ENCODE data around the gene TCF12.
"Not testable (repeated sequence)": the region's sequence is repeated elsewhere in the genome, so short reads cannot be mapped to it uniquely, and the experiment has no call there.

The TCF12 gene

GRCh38 chr15:57138349-57138788 is 219.9 kb downstream of the TCF12 start:
- peak; percentile 69 for DNase-seq (ENCODE audit: low spot score)

- DNase-seq (ENCODE audit: low spot score): no peak
Measured at GRCh38 chr15:57143511-57144078, 225.2 kb downstream of the TCF12 start.

DNA sequence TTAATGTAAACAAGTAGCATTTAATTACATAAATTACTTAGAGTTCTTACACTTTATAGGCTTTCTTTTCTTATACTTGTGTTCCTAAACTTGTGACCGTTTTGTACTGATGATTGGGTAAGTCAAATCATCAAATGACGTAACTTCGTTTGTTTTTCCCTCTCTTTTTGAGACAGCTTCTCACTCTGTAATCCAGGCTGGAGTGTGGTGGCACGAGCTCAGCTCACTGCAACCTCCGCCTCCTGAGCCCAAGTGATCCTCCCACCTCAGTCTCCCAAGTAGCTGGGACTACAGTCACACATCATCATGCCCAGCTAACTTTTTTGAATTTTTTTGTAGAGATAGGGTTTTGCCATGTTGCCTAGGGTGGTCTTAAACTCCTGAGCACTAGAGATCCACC is 226.0 kb downstream of the TCF12 start:
- DNase-seq (ENCODE audit: low spot score): no peak

DNA sequence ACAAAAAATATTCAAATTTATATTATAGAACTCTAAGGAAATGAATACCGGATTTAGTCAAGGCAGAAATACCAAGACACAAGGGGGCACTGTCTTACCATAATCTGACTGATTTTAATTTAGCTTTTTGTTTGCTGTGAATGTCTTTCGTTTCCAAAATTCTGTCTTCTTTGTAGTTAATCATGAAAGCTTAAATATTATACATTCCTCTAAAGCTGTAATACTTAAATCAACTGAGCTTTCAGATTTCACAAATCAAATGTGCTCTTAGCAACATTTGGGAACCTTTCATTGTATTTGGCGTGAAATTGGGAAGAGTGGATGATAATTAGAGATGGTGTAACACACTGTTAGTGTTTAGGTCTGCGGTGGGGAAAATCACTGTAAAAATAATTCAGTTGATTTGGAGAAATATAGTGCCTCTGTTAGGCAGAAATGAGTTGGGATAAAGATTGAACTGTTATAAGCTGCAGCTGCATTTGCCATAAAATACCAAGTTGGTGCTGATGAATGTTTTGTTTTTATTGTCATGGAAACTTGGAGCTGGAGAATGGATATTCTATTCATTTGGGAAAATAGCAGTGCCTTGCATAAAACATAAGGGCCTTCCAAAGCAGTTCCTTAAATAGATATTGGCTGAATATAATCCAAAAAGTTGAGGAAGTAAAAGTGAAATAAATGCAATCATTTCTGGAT is 228.2 kb downstream of the TCF12 start:
- peak; percentile 60 for DNase-seq (ENCODE audit: low spot score)

- DNase-seq (ENCODE audit: low spot score): no peak
Measured at GRCh38 chr15:57147621-57148020, 229.2 kb downstream of the TCF12 start.

DNA sequence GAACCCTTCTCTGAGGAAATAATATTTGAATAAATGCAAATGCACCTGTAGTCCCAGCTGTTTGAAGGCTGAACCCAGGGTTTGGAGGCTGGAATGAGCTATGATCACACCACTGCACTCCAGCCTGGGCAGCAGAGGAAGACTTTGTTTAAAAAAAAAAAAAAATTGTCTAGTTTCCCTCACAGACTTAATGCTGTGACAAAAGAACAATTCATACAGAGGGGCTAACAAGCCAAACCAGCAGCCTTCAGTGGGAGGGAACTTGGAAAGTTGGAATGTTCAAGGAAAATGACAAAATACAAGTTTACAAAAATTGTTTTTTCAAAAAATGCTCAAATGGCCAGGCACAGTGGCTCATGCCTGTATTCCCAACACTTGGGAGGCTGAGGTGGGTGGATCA is 229.8 kb downstream of the TCF12 start:
- DNase-seq (ENCODE audit: low spot score): no peak

DNA sequence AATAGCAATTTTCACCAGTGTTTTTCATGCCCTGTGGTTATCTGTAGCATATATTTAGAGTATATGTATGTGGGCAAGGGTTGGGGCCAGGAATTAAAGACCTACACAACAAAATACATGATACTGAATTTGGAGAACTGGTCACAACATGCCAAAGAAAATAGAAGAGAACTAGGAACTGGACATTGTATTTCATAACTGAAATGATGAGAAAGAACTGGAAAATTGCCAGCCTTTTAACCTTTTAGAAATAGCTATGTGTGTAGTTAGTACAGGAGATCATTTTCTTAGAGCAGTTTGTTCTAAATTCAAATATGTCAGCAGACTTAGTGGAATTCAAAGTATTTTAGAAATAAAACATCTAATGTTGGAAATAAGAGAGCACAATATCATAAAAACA is 230.8 kb downstream of the TCF12 start:
- DNase-seq (ENCODE audit: low spot score): peak; percentile 6

- DNase-seq (ENCODE audit: low spot score): no peak
Measured at GRCh38 chr15:57150066-57150865, 231.8 kb downstream of the TCF12 start.

DNA sequence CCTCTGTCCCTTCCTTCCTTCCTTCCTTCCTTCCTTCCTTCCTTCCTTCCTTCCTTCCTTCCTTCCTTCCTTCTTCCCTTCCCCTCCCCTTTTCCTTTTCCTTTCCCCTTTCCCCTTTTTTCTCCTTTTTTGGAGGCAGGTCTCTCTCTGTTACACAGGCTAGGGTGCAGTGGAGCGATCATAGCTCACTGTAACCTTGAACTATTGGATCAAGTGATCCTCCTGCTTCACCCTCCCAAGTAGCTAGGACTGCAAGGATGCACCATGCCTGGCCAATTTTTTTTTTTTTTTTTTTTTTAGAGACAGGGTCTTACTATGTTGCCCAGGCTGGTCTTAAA is 232.4 kb downstream of the TCF12 start:
- not testable (repeated sequence) for DNase-seq (ENCODE audit: low spot score)

- no peak for DNase-seq (ENCODE audit: low spot score)
Measured at GRCh38 chr15:57152133-57152532, 233.7 kb downstream of the TCF12 start.

DNA sequence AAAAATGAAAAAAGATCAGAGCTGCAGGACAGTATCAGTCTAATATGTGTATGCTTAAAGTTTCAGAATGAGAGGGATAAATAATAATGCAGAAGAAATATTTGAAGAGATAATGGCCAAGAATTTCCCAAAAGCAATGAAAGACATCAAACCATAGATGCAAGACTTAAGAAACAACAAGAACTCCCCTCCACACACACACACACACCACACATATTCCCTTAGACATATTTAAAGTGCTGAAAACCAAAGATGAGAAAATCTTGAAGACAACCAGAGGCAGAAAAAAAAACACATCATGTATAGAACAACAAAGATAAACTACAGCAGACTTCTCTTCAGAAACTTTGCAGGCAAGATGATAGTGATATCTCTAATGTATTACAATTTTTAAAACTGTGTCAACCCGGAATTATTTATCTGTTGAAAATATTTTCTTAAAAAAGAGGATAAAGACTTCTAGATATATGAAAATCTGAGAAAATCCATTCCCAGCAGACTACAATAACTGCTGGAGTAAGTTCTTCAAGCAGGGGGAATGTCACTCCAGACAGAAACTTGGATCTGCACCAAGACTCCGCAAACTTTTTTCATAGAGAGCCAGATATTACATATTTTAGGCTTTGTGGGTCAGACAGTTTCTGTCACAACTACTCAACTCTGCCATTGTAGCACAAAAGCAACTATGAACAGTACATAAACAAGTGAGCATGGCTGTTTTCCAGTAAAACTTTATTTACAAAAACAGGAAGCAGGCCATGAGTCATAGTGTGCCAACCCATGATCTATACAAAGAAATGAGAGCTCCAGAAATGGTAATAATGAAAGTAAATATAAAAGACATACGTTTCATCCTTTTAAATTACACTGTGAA is 234.5 kb downstream of the TCF12 start:
- DNase-seq (ENCODE audit: low spot score): no peak

GRCh38 chr15:57156210-57156884 is 237.9 kb downstream of the TCF12 start:
- DNase-seq (ENCODE audit: low spot score): peak; percentile 9

GRCh38 chr15:57158589-57158988 is 240.1 kb downstream of the TCF12 start:
- DNase-seq (ENCODE audit: low spot score): peak; percentile 35

GRCh38 chr15:57158997-57159668 is 240.7 kb downstream of the TCF12 start:
- DNase-seq (ENCODE audit: low spot score): no peak

GRCh38 chr15:57159767-57160166 is 241.3 kb downstream of the TCF12 start:
- DNase-seq (ENCODE audit: low spot score): no peak

- peak; percentile 27 for DNase-seq (ENCODE audit: low spot score)
Measured at GRCh38 chr15:57160823-57161560, 242.5 kb downstream of the TCF12 start.

DNA sequence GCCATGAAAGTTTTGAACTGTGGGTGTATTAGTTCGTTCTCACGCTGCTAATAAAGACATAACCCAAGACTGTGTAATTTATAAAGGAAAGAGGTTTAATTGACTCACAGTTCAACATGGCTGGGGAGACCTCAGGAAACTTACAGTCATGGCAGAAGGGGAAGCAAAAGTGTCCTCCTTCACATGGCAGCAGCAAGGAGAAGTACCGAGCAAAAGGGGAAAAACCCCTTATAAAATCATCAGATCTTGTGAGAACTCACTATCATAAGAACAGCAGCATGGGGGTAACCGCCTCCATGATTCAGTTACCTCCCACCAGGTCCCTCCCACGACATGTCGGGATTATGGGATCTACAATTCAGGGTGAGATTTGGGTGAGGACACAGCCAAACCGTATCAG is 245.8 kb downstream of the TCF12 start:
- not testable (repeated sequence) for DNase-seq (ENCODE audit: low spot score)

- no peak for DNase-seq (ENCODE audit: low spot score)
Measured at GRCh38 chr15:57165992-57166391, 247.5 kb downstream of the TCF12 start.

- DNase-seq (ENCODE audit: low spot score): no peak
Measured at GRCh38 chr15:57167821-57168395, 249.5 kb downstream of the TCF12 start.

DNA sequence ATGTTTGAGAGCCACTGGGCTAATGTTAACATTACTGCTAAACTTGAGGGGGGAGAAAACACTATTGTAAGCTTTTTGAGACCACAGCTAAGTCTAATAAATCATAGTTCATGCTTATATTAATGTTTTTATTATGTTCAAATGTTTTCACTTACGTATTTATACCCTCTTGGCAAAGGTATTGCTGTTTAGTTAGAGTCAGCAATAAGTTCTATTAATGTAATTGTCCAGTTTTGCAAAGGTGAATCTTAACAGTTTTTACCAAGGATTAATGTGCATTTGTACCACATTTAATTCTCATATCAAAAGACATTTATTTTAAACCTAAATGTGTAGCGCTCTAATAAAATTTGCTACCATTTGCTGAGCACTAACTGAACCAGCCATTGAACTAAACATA is 251.2 kb downstream of the TCF12 start:
- DNase-seq (ENCODE audit: low spot score): no peak
